Measurements from ENCODE around the gene TMEM94. TPM values are rescaled to one million over a fixed set of nuclear protein-coding genes. Genes with fewer than 3 reads are reported as not detected.
"Not testable (repeated sequence)": the region's sequence is repeated elsewhere in the genome, so short reads cannot be mapped to it uniquely, and the experiment has no call there.

The TMEM94 gene
- total RNA-seq, 2 experiments from 2014 or later: 81.9 to 84.8 TPM

GRCh38 chr17:75468291-75468754 lies 11.9 kb downstream of the TMEM94 start:
- H3K9me3 Mint-ChIP-seq (ENCODE audit: insufficient read depth): no peaks in the 10 kb centered on the region
- H3K4me1 Mint-ChIP-seq (ENCODE audit: low read depth): peaks cover 3% of the 10 kb centered on the region
- H3K4me3 Mint-ChIP-seq: no peak overlapping the region
- ATAC-seq (no peak), DNase-seq (no peak)
- CTCF ChIA-PET: interaction anchor here (0.7 to 1.1 kb wide), 5 partner anchors 14 to 165 kb away, joined by 3 read pairs; partner anchors contain the start of gene SMIM5
- H3K27me3 Mint-ChIP-seq (ENCODE audit: low read depth): no peaks in the 10 kb centered on the region
- H3K36me3 Mint-ChIP-seq (ENCODE audit: low read depth): peaks cover 6% of the 10 kb centered on the region
- POLR2A ChIA-PET: interaction anchor here (1.0 kb wide), 1 partner anchor 12 kb away, joined by 3 read pairs; the partner anchor contains the start of gene TMEM94
- H3K27ac Mint-ChIP-seq: no peak overlapping the region

- POLR2A ChIA-PET: no interaction called here
- no peak overlapping the region for H3K4me3 Mint-ChIP-seq
- H3K36me3 Mint-ChIP-seq (ENCODE audit: low read depth): peaks cover 6% of the 10 kb centered on the region
- CTCF ChIA-PET: interaction anchor here (1.1 kb wide), 1 partner anchor 164 kb away, joined by 3 read pairs; the partner anchor contains the start of gene SMIM5
- no peaks in the 10 kb centered on the region for H3K9me3 Mint-ChIP-seq (ENCODE audit: insufficient read depth)
- H3K4me1 Mint-ChIP-seq (ENCODE audit: low read depth): peaks cover 3% of the 10 kb centered on the region
- ATAC-seq (no peak), DNase-seq (no peak)
- no peaks in the 10 kb centered on the region for H3K27me3 Mint-ChIP-seq (ENCODE audit: low read depth)
- H3K27ac Mint-ChIP-seq: no peak overlapping the region
Observed at GRCh38 chr17:75468779-75469373, 12.4 kb downstream of the TMEM94 start.

- peaks cover 6% of the 10 kb centered on the region for H3K36me3 Mint-ChIP-seq (ENCODE audit: low read depth)
- no peak overlapping the region for H3K27ac Mint-ChIP-seq
- no peaks in the 10 kb centered on the region for H3K27me3 Mint-ChIP-seq (ENCODE audit: low read depth)
- CTCF ChIA-PET: no interaction called here
- no peak overlapping the region for H3K4me3 Mint-ChIP-seq
- H3K4me1 Mint-ChIP-seq (ENCODE audit: low read depth): peaks cover 2% of the 10 kb centered on the region
- POLR2A ChIA-PET: interaction anchor here (0.8 kb wide), 1 partner anchor 15 kb away, joined by 3 read pairs; no protein-coding TSS in a partner anchor
- no peaks in the 10 kb centered on the region for H3K9me3 Mint-ChIP-seq (ENCODE audit: insufficient read depth)
- no peak for DNase-seq
- no peak for ATAC-seq
Observed at GRCh38 chr17:75471207-75471606, 14.8 kb downstream of the TMEM94 start.

- H3K27me3 Mint-ChIP-seq (ENCODE audit: low read depth): no peaks in the 10 kb centered on the region
- ChIA-PET POLR2A (no interaction called here), CTCF (interaction anchor here (1.7 kb wide), 1 partner anchor 161 kb away, joined by 4 read pairs; no protein-coding TSS in a partner anchor)
- peaks cover 6% of the 10 kb centered on the region for H3K36me3 Mint-ChIP-seq (ENCODE audit: low read depth)
- ATAC-seq (no peak), DNase-seq (no peak)
- no peak overlapping the region for H3K27ac Mint-ChIP-seq
- no peak overlapping the region for H3K4me3 Mint-ChIP-seq
- H3K4me1 Mint-ChIP-seq (ENCODE audit: low read depth): peaks cover 2% of the 10 kb centered on the region
- no peaks in the 10 kb centered on the region for H3K9me3 Mint-ChIP-seq (ENCODE audit: insufficient read depth)
Observed at GRCh38 chr17:75472119-75472518, 15.7 kb downstream of the TMEM94 start.

- H3K36me3 Mint-ChIP-seq (ENCODE audit: low read depth): peaks cover 8% of the 10 kb centered on the region
- H3K27ac Mint-ChIP-seq: no peak overlapping the region
- no peaks in the 10 kb centered on the region for H3K9me3 Mint-ChIP-seq (ENCODE audit: insufficient read depth)
- DNase-seq: no peak
- CTCF ChIA-PET: interaction anchor here (1.7 kb wide), 1 partner anchor 159 kb away, joined by 4 read pairs; no protein-coding TSS in a partner anchor
- no peak for ATAC-seq
- H3K4me1 Mint-ChIP-seq (ENCODE audit: low read depth): peaks cover 2% of the 10 kb centered on the region
- H3K4me3 Mint-ChIP-seq: no peak overlapping the region
- no peaks in the 10 kb centered on the region for H3K27me3 Mint-ChIP-seq (ENCODE audit: low read depth)
- POLR2A ChIA-PET: no interaction called here
Observed at GRCh38 chr17:75473246-75473645, 16.8 kb downstream of the TMEM94 start.

GRCh38 chr17:75474736-75475135 lies 18.3 kb downstream of the TMEM94 start:
- no peak for DNase-seq
- H3K4me1 Mint-ChIP-seq (ENCODE audit: low read depth): no peaks in the 10 kb centered on the region
- no peaks in the 10 kb centered on the region for H3K27me3 Mint-ChIP-seq (ENCODE audit: low read depth)
- no peaks in the 10 kb centered on the region for H3K9me3 Mint-ChIP-seq (ENCODE audit: insufficient read depth)
- ChIA-PET POLR2A (no interaction called here), CTCF (interaction anchor here (1.0 kb wide), 1 partner anchor 42 kb away, joined by 3 read pairs; the partner anchor contains the start of gene TSEN54)
- ATAC-seq: no peak
- peaks cover 8% of the 10 kb centered on the region for H3K36me3 Mint-ChIP-seq (ENCODE audit: low read depth)
- H3K4me3 Mint-ChIP-seq: no peak overlapping the region
- H3K27ac Mint-ChIP-seq: no peak overlapping the region

- POLR2A ChIA-PET: no interaction called here
- H3K4me1 Mint-ChIP-seq (ENCODE audit: low read depth): no peaks in the 10 kb centered on the region
Observed at GRCh38 chr17:75475144-75475835, 18.9 kb downstream of the TMEM94 start.

GRCh38 chr17:75475851-75476250 lies 19.4 kb downstream of the TMEM94 start:
- no peak overlapping the region for H3K27ac Mint-ChIP-seq
- ATAC-seq (no peak), DNase-seq (no peak)
- no peaks in the 10 kb centered on the region for H3K27me3 Mint-ChIP-seq (ENCODE audit: low read depth)
- H3K4me3 Mint-ChIP-seq: no peak overlapping the region
- peaks cover 8% of the 10 kb centered on the region for H3K36me3 Mint-ChIP-seq (ENCODE audit: low read depth)
- ChIA-PET CTCF (interaction anchor here (0.6 to 1.2 kb wide), 3 partner anchors 13 to 40 kb away, joined by 3 to 4 read pairs (median 3); partner anchors contain the start of genes TMEM94 and TSEN54), POLR2A (no interaction called here)
- no peaks in the 10 kb centered on the region for H3K9me3 Mint-ChIP-seq (ENCODE audit: insufficient read depth)
- H3K4me1 Mint-ChIP-seq (ENCODE audit: low read depth): peaks cover 4% of the 10 kb centered on the region

More at GRCh38 chr17:75475144-75475835, 18.9 kb downstream of the TMEM94 start:
- no peaks in the 10 kb centered on the region for H3K9me3 Mint-ChIP-seq (ENCODE audit: insufficient read depth)
- H3K27ac Mint-ChIP-seq: no peak overlapping the region
- CTCF ChIA-PET: no interaction called here
- H3K4me3 Mint-ChIP-seq: no peak overlapping the region
- peaks cover 8% of the 10 kb centered on the region for H3K36me3 Mint-ChIP-seq (ENCODE audit: low read depth)
- ATAC-seq (no peak), DNase-seq (no peak)
- H3K27me3 Mint-ChIP-seq (ENCODE audit: low read depth): no peaks in the 10 kb centered on the region

GRCh38 chr17:75476271-75476671 lies 19.8 kb downstream of the TMEM94 start:
- no peak for DNase-seq
- POLR2A ChIA-PET: no interaction called here
- no peak for ATAC-seq
- H3K4me1 Mint-ChIP-seq (ENCODE audit: low read depth): peaks cover 4% of the 10 kb centered on the region
- H3K4me3 Mint-ChIP-seq: no peak overlapping the region
- H3K9me3 Mint-ChIP-seq (ENCODE audit: insufficient read depth): no peaks in the 10 kb centered on the region
- H3K27me3 Mint-ChIP-seq (ENCODE audit: low read depth): no peaks in the 10 kb centered on the region
- peaks cover 8% of the 10 kb centered on the region for H3K36me3 Mint-ChIP-seq (ENCODE audit: low read depth)
- peak overlapping the region; percentile 12 for H3K27ac Mint-ChIP-seq
- CTCF ChIA-PET: interaction anchor here (0.6 to 1.2 kb wide), 4 partner anchors 13 to 40 kb away, joined by 3 to 4 read pairs (median 4); partner anchors contain the start of genes TMEM94 and TSEN54

GRCh38 chr17:75476752-75477489 lies 20.5 kb downstream of the TMEM94 start:
- CTCF ChIA-PET: interaction anchor here (0.9 to 1.2 kb wide), 3 partner anchors 12 to 23 kb away, joined by 3 to 4 read pairs (median 4); partner anchors contain the start of gene TMEM94
- no peak for DNase-seq

GRCh38 chr17:75477490-75477862 lies 21.0 kb downstream of the TMEM94 start:
- H3K4me1 Mint-ChIP-seq (ENCODE audit: low read depth); H3K36me3 Mint-ChIP-seq (ENCODE audit: low read depth); POLR2A ChIA-PET; DNase-seq; H3K27ac Mint-ChIP-seq; ATAC-seq; H3K4me3 Mint-ChIP-seq; H3K9me3 Mint-ChIP-seq (ENCODE audit: insufficient read depth); H3K27me3 Mint-ChIP-seq (ENCODE audit: low read depth): not testable (repeated sequence)
- CTCF ChIA-PET: interaction anchor here (1.2 kb wide), 1 partner anchor 23 kb away, joined by 4 read pairs; no protein-coding TSS in a partner anchor

More at GRCh38 chr17:75476752-75477489, 20.5 kb downstream of the TMEM94 start:
- H3K27me3 Mint-ChIP-seq (ENCODE audit: low read depth): no peaks in the 10 kb centered on the region
- no peak for ATAC-seq
- POLR2A ChIA-PET: no interaction called here
- H3K36me3 Mint-ChIP-seq (ENCODE audit: low read depth): peaks cover 8% of the 10 kb centered on the region
- H3K27ac Mint-ChIP-seq: no peak overlapping the region
- no peak overlapping the region for H3K4me3 Mint-ChIP-seq
- H3K4me1 Mint-ChIP-seq (ENCODE audit: low read depth): peaks cover 4% of the 10 kb centered on the region
- H3K9me3 Mint-ChIP-seq (ENCODE audit: insufficient read depth): no peaks in the 10 kb centered on the region
